ENCODE data around the gene TACC2.
A peak's percentile ranks its signal among the peaks of the same experiment; 100 is the strongest.

GRCh38 chr10:122140461-122140902 lies 151.5 kb downstream of the TACC2 start:
- TF ChIP-seq, protein P1, sequence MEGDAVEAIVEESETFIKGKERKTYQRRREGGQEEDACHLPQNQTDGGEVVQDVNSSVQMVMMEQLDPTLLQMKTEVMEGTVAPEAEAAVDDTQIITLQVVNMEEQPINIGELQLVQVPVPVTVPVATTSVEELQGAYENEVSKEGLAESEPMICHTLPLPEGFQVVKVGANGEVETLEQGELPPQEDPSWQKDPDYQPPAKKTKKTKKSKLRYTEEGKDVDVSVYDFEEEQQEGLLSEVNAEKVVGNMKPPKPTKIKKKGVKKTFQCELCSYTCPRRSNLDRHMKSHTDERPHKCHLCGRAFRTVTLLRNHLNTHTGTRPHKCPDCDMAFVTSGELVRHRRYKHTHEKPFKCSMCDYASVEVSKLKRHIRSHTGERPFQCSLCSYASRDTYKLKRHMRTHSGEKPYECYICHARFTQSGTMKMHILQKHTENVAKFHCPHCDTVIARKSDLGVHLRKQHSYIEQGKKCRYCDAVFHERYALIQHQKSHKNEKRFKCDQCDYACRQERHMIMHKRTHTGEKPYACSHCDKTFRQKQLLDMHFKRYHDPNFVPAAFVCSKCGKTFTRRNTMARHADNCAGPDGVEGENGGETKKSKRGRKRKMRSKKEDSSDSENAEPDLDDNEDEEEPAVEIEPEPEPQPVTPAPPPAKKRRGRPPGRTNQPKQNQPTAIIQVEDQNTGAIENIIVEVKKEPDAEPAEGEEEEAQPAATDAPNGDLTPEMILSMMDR (IDR thresholded peaks at IDR 0.05): no peak
- TF ChIP-seq POLR2A (IDR thresholded peaks at IDR 0.05): peak in 1 of 2 donors; percentile 24

All from thyroid gland (tissue), 4 donors.